ENCODE measurements around the gene IL27RA. TPM values are rescaled to one million over a fixed set of nuclear protein-coding genes. Genes with fewer than 3 reads are reported as not detected.

IL27RA gene
- total RNA-seq, 1 donor from 2014 or later, result 1.5 TPM

- peaks cover 8% of the 10 kb centered on the region for H3K4me1 ChIP-seq
- DNase-seq (ENCODE audit: extremely low spot score in 2 of 2), result no peak
- peak overlapping the region; percentile 60 for H3K27ac ChIP-seq
- intact Hi-C loops (cut with DNase I), result no loop called here
- TF ChIP-seq CTCF (IDR thresholded peaks at IDR 0.05) (no peak), POLR2A (IDR thresholded peaks at IDR 0.05) (no peak), POLR2AphosphoS5 (IDR thresholded peaks at IDR 0.05; ENCODE audit: insufficient read depth in 1 of 2, low read depth in 1 of 2) (no peak)
- H3K4me3 ChIP-seq, result peak overlapping the region in 1 of 2 donors; percentile 25
- no peaks in the 10 kb centered on the region for H3K27me3 ChIP-seq
- H3K36me3 ChIP-seq, result peaks cover 0 to 15% of the 10 kb centered on the region in 2 donors
- no peaks in the 10 kb centered on the region for H3K9me3 ChIP-seq
Observed at GRCh38 chr19:13987101-13987890, 44.3 kb upstream of the IL27RA start.

GRCh38 chr19:13989487-13989886 lies 42.1 kb upstream of the IL27RA start:
- no peak overlapping the region for H3K27ac ChIP-seq
- TF ChIP-seq POLR2A (IDR thresholded peaks at IDR 0.05) (no peak), CTCF (IDR thresholded peaks at IDR 0.05) (no peak), POLR2AphosphoS5 (IDR thresholded peaks at IDR 0.05; ENCODE audit: insufficient read depth in 1 of 2, low read depth in 1 of 2) (no peak)
- H3K27me3 ChIP-seq, result no peaks in the 10 kb centered on the region
- H3K9me3 ChIP-seq, result no peaks in the 10 kb centered on the region
- intact Hi-C loops (cut with DNase I), result no loop called here
- DNase-seq (ENCODE audit: extremely low spot score in 2 of 2), result no peak
- H3K4me1 ChIP-seq, result peaks cover 8% of the 10 kb centered on the region
- H3K36me3 ChIP-seq, result peaks cover 0 to 21% of the 10 kb centered on the region in 2 donors
- H3K4me3 ChIP-seq, result no peak overlapping the region

GRCh38 chr19:13990085-13990484 lies 41.5 kb upstream of the IL27RA start:
- no peak for DNase-seq (ENCODE audit: extremely low spot score in 2 of 2)
- Histone ChIP-seq H3K27ac (no peak overlapping the region), H3K9me3 (no peaks in the 10 kb centered on the region), H3K27me3 (no peaks in the 10 kb centered on the region), H3K4me1 (peaks cover 10% of the 10 kb centered on the region), H3K36me3 (peaks cover 0 to 21% of the 10 kb centered on the region in 2 donors), H3K4me3 (no peak overlapping the region)
- intact Hi-C loops (cut with DNase I), result no loop called here
- TF ChIP-seq POLR2AphosphoS5 (IDR thresholded peaks at IDR 0.05; ENCODE audit: insufficient read depth in 1 of 2, low read depth in 1 of 2) (no peak), CTCF (IDR thresholded peaks at IDR 0.05) (no peak), POLR2A (IDR thresholded peaks at IDR 0.05) (no peak)

GRCh38 chr19:13992025-13992424 lies 39.5 kb upstream of the IL27RA start:
- H3K4me1 ChIP-seq, result peaks cover 7% of the 10 kb centered on the region
- no peaks in the 10 kb centered on the region for H3K9me3 ChIP-seq
- TF ChIP-seq POLR2AphosphoS5 (IDR thresholded peaks at IDR 0.05; ENCODE audit: insufficient read depth in 1 of 2, low read depth in 1 of 2) (no peak), CTCF (IDR thresholded peaks at IDR 0.05) (no peak), POLR2A (IDR thresholded peaks at IDR 0.05) (no peak)
- no peak for DNase-seq (ENCODE audit: extremely low spot score in 2 of 2)
- intact Hi-C loops (cut with DNase I), result no loop called here
- no peak overlapping the region for H3K27ac ChIP-seq
- peaks cover 0 to 21% of the 10 kb centered on the region in 2 donors for H3K36me3 ChIP-seq
- no peaks in the 10 kb centered on the region for H3K27me3 ChIP-seq
- H3K4me3 ChIP-seq, result no peak overlapping the region

Data from vagina (tissue), 2 donors.